GM23248 (cell line): Measurements from ENCODE around the gene PPP1R3G.

Experiments
- EZH2 ChIP-seq: fragments of 200-600 bp; sonication (generic); IDR thresholded peaks from 2 replicates; pipeline ENCODE4 v1.6.1; 2018; ENCODE audit warnings: antibody characterized with exemption, mild to moderate bottlenecking; ENCODE audit not compliant: insufficient read depth, poor library complexity, severe bottlenecking
- EZH2phosphoT487 ChIP-seq: fragments of 200-600 bp; sonication (generic); IDR thresholded peaks from 2 replicates; pipeline ENCODE4 v1.6.1; 2018; ENCODE audit warnings: antibody characterized with exemption, moderate library complexity, mild to moderate bottlenecking, low read depth; ENCODE audit not compliant: insufficient read depth

DNA sequence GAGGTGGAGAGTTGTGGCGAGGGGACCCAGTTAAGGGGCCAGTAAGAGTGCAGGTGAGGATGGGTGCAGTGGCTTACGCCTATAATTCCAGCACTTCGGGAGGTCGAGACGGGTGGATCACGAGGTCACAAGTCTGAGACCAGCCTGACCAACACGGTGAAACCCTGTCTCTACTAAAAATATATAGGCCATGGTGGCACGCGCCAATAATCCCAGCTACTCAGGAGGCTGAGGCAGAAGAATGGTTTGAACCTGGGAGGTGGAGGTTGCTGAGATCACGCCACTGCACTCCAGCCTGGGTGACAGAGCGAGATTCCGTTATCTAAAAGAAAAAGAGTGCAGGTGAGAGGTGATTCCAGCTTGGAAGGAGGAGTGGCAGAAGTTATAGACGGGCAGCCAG, 28.0 kb downstream of the PPP1R3G start:
- TF ChIP-seq EZH2phosphoT487 (no peak), EZH2 (no peak)
